ENCODE data around the gene ALX1.
"Not testable (repeated sequence)": the region's sequence is repeated elsewhere in the genome, so short reads cannot be mapped to it uniquely, and the experiment has no call there.

The ALX1 gene

DNA sequence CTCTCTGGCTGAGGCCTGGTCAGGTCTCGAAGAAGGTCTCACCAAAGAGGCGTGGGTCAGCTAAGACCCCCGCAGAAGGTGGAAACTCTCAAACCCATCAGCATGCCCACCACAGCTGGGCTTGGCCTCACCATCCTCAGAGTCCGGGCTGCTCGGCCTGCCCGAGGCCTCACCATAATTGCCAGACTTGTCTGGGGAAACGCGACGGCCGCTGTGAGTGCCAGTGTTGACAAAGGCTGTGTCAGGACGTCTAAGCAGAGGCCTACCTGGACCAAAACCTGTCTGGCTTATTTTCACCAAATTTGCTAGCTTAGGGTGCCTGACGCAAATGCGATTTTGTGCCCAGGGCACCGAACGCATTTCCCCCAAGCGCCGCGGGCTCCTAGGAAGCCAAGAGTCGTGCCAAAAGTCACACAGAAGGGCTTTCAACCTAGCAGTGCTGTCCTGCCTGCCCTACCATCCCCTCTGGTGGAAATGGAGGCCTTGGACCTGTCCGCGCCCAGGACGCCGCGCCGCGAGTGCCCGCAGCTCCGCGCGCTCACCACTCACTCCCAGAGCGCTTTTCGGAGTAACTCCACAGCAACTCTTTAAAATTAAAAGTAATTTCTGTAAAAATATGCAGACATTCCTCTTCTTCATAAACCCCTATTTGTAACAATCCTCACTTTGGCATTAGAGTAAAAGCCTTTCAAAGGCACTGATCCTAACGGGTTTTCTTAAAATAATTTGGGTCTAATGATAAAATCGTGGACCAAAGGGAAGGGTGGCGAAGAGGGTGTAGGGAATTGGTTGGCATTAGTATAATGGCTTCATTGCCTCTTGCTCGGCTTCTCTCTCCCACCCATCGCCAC lies 1.2 kb upstream of the ALX1 start:
- Mint-ChIP-seq H3K36me3 (ENCODE audit: low read depth) (no peaks in the 10 kb centered on the region), H3K9me3 (no peaks in the 10 kb centered on the region), H3K27me3 (peaks cover 71% of the 10 kb centered on the region), H3K4me3 (no peak overlapping the region), H3K4me1 (ENCODE audit: low read depth) (peaks cover 20% of the 10 kb centered on the region), H3K27ac (no peak overlapping the region)
- intact Hi-C loops (cut with micrococcal nuclease) = no loop called here

DNA sequence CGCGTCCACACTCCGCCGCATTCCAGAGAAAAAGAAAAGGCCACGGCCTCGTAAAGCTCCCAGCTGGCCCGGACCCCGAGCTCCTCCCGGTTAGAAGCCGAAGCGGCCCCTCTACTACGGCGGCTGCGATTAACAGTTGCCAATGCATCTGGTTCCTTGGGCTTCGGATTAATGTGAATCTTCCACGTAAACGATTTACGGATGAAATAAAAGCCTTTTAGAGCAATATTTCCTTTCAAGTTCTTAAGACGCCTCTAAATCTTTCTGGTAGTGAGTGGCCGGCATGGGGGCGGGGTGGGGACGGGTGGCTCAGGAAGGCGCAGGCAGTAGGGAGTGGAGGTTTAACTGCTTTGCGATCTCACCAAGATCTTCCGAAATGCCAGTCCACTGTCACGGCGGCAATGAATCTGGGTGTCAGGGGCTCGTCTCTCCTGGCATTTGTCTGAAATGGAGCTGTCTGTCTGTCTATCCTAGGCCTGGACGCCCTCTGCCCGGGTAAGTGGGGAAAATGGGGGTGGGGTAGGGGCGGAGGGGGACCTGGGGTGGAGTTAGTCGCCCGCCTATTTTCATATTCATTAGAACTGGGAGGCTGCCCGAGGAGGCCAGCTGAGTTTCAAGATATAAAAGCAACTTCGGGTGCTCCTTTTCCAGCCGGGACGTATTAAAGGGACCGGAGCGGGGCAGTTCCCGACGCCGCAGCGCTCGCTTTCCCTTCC lies 413 bp upstream of the ALX1 start:
- peaks cover 20% of the 10 kb centered on the region for H3K4me1 Mint-ChIP-seq (ENCODE audit: low read depth)
- peaks cover 65% of the 10 kb centered on the region for H3K27me3 Mint-ChIP-seq
- intact Hi-C loops (cut with micrococcal nuclease) = no loop called here
- H3K27ac Mint-ChIP-seq = no peak overlapping the region
- no peak overlapping the region for H3K4me3 Mint-ChIP-seq
- H3K9me3 Mint-ChIP-seq = no peaks in the 10 kb centered on the region
- H3K36me3 Mint-ChIP-seq (ENCODE audit: low read depth) = no peaks in the 10 kb centered on the region

DNA sequence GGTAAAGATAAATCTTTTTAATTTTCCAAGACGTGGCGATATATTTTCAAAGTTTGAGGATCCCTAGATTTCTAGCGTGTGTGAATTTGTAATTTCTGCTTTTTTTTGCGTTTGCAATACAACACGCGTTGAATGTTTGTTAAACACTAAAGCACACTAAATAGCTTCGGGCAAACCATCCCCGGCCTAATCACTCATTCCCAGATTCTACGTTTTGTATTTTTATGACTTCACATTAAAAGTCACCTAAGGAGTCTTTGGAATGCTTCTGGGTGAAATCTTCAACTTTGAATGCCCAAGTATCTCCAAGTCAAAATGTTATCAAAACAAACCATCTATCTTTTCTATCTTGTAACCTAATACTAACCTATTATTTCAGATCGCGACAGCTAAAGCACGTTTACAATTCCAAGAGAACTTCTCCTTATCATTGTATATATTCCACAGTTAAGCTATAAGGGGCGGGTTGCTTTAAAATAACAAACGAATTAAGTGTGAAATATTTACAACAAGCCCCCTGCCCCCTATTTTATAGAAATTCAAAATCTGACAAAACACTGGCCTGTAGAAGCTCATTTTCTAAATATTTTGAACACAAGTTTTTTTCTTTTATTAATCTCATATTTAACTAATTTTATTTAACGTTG lies 1.1 kb downstream of the ALX1 start:
- Mint-ChIP-seq H3K4me1 (ENCODE audit: low read depth) (peaks cover 20% of the 10 kb centered on the region), H3K27me3 (peaks cover 57% of the 10 kb centered on the region), H3K9me3 (no peaks in the 10 kb centered on the region), H3K4me3 (peak overlapping the region; percentile 71), H3K27ac (no peak overlapping the region), H3K36me3 (ENCODE audit: low read depth) (no peaks in the 10 kb centered on the region)
- intact Hi-C loops (cut with micrococcal nuclease) = no loop called here

DNA sequence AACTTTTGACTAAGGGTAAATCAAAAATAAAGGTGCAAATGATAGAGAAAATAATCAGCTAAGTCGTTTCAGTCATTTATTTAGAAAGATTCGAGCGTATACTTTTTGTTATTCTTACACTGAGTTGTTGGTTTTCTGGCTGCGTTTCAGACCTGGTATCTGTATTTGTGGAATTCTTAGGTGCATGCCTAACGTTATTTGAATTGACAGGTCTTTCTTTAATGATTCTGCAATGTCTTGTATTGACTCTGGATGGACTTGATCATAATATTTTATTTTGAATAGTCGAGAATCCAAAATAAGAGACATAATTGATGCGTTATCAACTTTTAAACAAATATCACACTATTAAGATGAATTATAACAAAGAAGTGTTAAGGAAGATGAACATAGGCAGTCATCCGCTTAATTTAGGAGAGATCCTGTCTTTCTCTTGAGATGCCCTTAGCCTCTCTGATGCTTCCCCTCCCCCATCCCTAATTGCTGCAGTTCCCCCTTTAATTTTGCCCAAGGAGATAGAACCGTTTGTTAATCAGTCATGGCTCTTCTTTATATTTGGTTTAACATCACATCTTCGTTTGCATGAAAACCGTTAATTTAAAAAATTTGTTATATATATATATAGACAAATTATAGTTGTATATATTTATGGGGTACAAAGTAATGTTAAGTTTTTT lies 1.8 kb downstream of the ALX1 start:
- Mint-ChIP-seq H3K4me3 (no peak overlapping the region), H3K4me1 (ENCODE audit: low read depth) (peaks cover 20% of the 10 kb centered on the region), H3K27ac (no peak overlapping the region), H3K27me3 (peaks cover 52% of the 10 kb centered on the region), H3K9me3 (no peaks in the 10 kb centered on the region), H3K36me3 (ENCODE audit: low read depth) (no peaks in the 10 kb centered on the region)
- intact Hi-C loops (cut with micrococcal nuclease) = no loop called here

DNA sequence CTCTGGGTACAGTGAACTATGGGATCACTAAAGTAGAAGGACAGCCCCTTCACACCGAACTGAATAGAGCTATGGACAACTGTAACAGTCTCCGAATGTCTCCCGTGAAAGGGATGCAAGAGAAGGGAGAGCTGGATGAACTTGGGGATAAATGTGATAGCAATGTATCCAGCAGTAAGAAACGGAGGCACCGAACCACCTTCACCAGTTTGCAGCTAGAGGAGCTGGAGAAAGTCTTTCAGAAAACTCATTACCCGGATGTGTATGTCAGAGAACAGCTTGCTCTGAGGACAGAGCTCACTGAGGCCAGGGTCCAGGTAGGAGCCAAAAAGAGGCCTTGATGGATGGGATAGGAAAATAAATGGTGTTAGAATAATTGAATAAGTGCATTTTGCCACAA lies 3.5 kb downstream of the ALX1 start:
- intact Hi-C loops (cut with micrococcal nuclease) = no loop called here
- Mint-ChIP-seq H3K9me3 (no peaks in the 10 kb centered on the region), H3K27ac (no peak overlapping the region), H3K4me3 (no peak overlapping the region), H3K27me3 (peaks cover 35% of the 10 kb centered on the region), H3K4me1 (ENCODE audit: low read depth) (peaks cover 20% of the 10 kb centered on the region), H3K36me3 (ENCODE audit: low read depth) (no peaks in the 10 kb centered on the region)

DNA sequence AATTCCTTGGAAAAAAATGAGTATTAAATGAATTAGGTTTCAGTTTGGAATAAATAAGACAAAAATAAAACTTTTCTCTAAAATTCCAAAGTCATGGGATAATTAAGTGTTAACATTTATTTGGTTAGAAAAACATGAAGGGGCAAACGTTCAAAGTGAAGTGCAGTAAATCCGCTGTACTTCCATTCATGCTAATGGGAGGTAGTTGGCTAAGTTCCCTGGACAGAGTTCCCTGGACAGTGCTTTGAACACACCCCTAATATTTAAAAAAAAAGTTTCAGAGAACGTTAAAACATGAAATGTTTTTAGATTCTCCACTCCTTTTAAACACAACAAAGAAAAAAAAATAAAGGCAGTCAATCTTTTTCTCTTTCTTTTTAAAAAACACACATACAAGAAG lies 16.3 kb downstream of the ALX1 start:
- intact Hi-C loops (cut with micrococcal nuclease) = no loop called here
- Mint-ChIP-seq H3K27ac (no peak overlapping the region), H3K4me1 (ENCODE audit: low read depth) (peaks cover 5% of the 10 kb centered on the region), H3K9me3 (no peaks in the 10 kb centered on the region), H3K27me3 (peaks cover 2% of the 10 kb centered on the region), H3K36me3 (ENCODE audit: low read depth) (no peaks in the 10 kb centered on the region), H3K4me3 (no peak overlapping the region)

DNA sequence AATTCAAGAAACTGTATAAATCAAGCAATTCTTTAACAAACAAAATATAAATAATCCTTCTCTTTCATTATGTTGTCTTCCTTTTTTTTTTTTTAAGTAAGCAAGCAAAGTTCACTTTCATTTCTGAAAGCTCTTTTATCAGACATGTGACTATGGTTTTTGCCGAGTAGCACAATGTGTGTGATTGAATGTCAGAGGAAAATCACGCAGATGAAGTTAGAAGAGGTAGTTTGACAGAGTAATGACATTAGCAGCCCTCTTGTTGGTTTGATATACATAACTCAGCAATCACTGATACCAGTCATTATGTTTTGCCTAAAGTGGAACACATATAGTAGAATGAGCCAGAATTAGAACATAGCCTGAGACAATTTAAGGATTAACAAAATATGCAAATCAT lies 19.0 kb downstream of the ALX1 start:
- peaks cover 5% of the 10 kb centered on the region for H3K4me1 Mint-ChIP-seq (ENCODE audit: low read depth)
- intact Hi-C loops (cut with micrococcal nuclease) = no loop called here
- H3K9me3 Mint-ChIP-seq = no peaks in the 10 kb centered on the region
- H3K4me3 Mint-ChIP-seq = no peak overlapping the region
- no peak overlapping the region for H3K27ac Mint-ChIP-seq
- H3K36me3 Mint-ChIP-seq (ENCODE audit: low read depth) = no peaks in the 10 kb centered on the region
- peaks cover 2% of the 10 kb centered on the region for H3K27me3 Mint-ChIP-seq

DNA sequence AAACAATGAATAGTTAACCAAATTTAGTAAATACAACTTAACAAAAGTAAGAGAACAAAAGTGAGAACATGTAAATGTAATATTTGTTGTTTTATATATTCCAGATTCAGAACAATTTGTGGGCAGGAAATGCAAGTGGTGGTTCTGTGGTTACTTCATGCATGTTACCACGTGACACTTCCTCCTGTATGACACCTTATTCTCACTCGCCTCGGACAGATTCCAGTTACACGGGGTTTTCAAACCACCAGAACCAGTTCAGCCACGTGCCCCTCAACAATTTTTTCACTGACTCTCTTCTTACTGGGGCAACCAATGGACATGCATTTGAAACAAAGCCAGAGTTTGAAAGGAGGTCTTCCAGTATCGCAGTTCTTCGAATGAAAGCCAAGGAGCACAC lies 21.0 kb downstream of the ALX1 start:
- Mint-ChIP-seq H3K27me3 (peaks cover 2% of the 10 kb centered on the region), H3K4me3 (no peak overlapping the region), H3K4me1 (ENCODE audit: low read depth) (peaks cover 5% of the 10 kb centered on the region), H3K9me3 (no peaks in the 10 kb centered on the region), H3K36me3 (ENCODE audit: low read depth) (no peaks in the 10 kb centered on the region), H3K27ac (no peak overlapping the region)
- intact Hi-C loops (cut with micrococcal nuclease) = no loop called here

DNA sequence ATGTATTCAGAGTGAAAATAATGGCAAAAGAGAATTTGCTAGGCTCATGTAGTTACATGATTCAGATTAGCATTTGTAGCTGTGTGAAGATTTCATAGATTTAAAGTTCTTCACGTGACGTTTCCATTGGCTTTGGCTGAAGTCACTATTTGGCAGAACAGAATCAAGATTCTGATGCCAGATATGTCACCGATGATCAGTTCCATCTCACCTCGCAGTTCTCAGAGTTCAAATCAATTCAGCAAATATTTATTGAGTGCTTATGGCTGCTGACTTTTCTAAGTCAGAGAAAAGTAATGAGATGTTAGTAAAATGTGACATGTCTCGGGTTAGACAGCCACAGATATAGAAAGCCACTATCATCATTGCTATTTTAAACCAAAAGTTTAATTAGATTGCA lies 28.4 kb downstream of the ALX1 start:
- H3K27ac Mint-ChIP-seq = no peak overlapping the region
- intact Hi-C loops (cut with micrococcal nuclease) = no loop called here
- H3K36me3 Mint-ChIP-seq (ENCODE audit: low read depth) = no peaks in the 10 kb centered on the region
- no peak overlapping the region for H3K4me3 Mint-ChIP-seq
- no peaks in the 10 kb centered on the region for H3K27me3 Mint-ChIP-seq
- H3K4me1 Mint-ChIP-seq (ENCODE audit: low read depth) = no peaks in the 10 kb centered on the region
- H3K9me3 Mint-ChIP-seq = no peaks in the 10 kb centered on the region

DNA sequence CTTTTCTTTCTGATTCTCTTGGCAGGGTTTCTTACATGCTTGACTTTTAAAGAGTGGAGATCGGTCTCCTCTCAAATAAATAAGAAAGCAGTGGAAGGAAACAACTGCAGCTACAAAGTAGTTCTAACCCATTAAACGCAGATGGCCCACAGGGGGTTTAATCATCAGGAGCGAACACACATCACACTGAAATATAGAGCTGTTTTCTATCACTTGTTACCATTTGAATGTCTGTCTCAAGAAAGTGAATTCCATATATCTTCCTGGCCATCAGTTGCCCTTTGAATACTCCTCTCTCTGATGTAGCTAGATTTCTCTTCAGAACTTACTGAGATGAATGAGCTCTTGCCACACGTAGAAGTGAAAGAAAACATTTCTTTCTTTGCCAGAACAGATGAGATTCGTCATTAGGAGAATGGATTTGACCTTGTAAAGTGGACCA lies 29.1 kb downstream of the ALX1 start:
- intact Hi-C loops (cut with micrococcal nuclease) = no loop called here
- Mint-ChIP-seq H3K27ac (no peak overlapping the region), H3K27me3 (no peaks in the 10 kb centered on the region), H3K4me3 (no peak overlapping the region), H3K4me1 (ENCODE audit: low read depth) (no peaks in the 10 kb centered on the region), H3K9me3 (no peaks in the 10 kb centered on the region), H3K36me3 (ENCODE audit: low read depth) (no peaks in the 10 kb centered on the region)

DNA sequence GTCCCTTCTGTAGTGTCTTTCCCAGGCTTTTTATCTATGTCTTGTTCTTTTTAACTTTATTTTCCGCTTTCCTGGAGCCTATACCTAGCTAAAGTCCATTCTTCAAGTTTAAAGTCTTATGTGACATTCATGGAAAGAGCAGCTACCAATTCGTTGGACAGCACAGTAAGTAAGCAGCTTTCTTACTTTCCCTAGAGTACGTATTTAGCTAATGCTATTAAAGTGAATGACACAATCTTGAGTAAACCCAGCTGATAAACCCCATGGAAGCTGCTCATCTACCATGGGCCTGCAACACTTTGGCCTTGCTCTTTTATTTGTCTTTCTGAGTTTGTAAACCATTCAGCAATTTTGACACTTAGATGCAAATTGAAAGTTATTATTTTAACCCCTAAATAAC lies 30.0 kb downstream of the ALX1 start:
- no peaks in the 10 kb centered on the region for H3K4me1 Mint-ChIP-seq (ENCODE audit: low read depth)
- no peak overlapping the region for H3K27ac Mint-ChIP-seq

DNA sequence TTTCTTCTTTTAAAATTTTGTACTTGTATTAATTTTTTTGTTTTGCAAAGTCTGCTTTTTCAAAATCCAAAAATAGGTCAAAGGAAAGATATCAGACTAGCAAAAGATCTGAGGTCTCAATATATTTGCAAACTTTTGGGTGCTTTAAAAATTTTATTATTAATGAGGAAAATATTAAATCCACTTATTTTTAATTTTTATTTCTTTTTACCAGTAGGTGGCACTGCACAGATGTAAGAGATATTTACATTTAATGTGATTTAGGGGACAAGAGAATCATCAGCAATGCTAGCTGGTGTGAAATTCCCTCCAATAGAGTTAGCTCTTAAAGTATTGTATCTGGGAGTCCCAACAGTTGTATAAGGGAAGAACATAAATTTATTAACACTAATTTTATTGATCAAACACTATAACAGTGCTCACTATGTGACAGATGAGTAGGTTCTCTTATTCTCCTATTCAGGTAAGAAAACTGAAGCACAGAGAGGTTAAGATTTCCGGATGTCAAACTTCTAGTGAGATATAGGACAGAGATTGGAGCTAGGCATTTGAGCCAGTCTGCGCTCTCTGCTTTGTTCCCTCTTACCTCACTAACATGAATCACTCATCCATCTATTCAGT lies 30.5 kb downstream of the ALX1 start:
- intact Hi-C loops (cut with micrococcal nuclease) = no loop called here
- Mint-ChIP-seq H3K4me1 (ENCODE audit: low read depth) (no peaks in the 10 kb centered on the region), H3K36me3 (ENCODE audit: low read depth) (no peaks in the 10 kb centered on the region), H3K27ac (no peak overlapping the region), H3K9me3 (no peaks in the 10 kb centered on the region), H3K27me3 (no peaks in the 10 kb centered on the region), H3K4me3 (no peak overlapping the region)

More for the DNA sequence above, 30.0 kb downstream of the ALX1 start:
- Mint-ChIP-seq H3K36me3 (ENCODE audit: low read depth) (no peaks in the 10 kb centered on the region), H3K27me3 (no peaks in the 10 kb centered on the region), H3K4me3 (no peak overlapping the region), H3K9me3 (no peaks in the 10 kb centered on the region)
- intact Hi-C loops (cut with micrococcal nuclease) = no loop called here

DNA sequence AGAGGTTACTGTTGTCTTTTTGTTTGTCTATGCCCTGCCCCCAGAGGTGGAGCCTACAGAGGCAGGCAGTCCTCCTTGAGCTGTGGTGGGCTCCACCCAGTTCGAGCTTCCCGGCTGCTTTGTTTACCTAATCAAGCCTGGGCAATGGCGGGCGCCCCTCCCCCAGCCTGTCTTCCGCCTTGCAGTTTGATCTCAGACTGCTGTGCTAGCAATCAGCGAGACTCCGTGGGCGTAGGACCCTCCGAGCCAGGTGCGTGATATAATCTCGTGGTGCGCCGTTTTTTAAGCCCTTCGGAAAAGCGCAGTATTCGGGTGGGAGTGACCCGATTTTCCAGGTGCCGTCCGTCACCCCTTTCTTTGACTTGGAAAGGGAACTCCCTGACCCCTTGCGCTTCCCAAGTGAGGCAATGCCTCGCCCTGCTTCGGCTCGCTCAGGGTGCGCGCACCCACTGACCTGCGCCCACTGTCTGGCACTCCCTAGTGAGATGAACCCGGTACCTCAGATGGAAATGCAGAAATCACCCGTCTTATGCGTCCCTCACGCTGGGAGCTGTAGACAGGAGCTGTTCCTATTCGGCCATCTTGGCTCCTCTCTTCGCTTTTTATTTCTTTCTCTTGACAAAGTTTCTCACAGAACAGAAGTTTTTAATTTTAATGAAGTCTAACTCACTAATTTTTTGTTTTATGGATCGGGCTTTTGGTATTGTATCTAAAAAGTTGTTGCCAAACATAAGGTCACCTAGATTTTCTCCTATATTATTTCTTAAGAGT lies 38.0 kb downstream of the ALX1 start:
- H3K4me1 Mint-ChIP-seq (ENCODE audit: low read depth); H3K4me3 Mint-ChIP-seq; H3K27me3 Mint-ChIP-seq; H3K36me3 Mint-ChIP-seq (ENCODE audit: low read depth); intact Hi-C loops (cut with micrococcal nuclease); H3K9me3 Mint-ChIP-seq; H3K27ac Mint-ChIP-seq: not testable (repeated sequence)
